Right lobe of liver (tissue), 4 donors: ENCODE measurements around the gene WDPCP.

Experiments used
- POLR2A ChIP-seq: fragments of 450-650 bp; IDR thresholded peaks from one replicate; pipeline ENCODE4 v1.6.1; 2017; ENCODE audit warnings: antibody characterized with exemption, mild to moderate bottlenecking
- TF ChIP-seq, protein P1 (sequence below), 4 donors: fragments of 200-600 bp in 3 of 4; fragments of 450-650 bp in 1 of 4; IDR thresholded peaks; one replicate each; pipeline versions ENCODE4 v1.5.1 to v1.8.0; 2016 to 2022; ENCODE audit warnings: antibody characterized with exemption in 4 of 4, mild to moderate bottlenecking in 2 of 4
- donor health status: DM: no; HTN: no; CAD: no.
- donor health status: DM: no; HTN: no; CAD: no.
- donor health status: DM: no; HTN: yes; CAD: no.

GRCh38 chr2:63268946-63269345 is 319.3 kb downstream of the WDPCP start:
- TF ChIP-seq, protein P1, sequence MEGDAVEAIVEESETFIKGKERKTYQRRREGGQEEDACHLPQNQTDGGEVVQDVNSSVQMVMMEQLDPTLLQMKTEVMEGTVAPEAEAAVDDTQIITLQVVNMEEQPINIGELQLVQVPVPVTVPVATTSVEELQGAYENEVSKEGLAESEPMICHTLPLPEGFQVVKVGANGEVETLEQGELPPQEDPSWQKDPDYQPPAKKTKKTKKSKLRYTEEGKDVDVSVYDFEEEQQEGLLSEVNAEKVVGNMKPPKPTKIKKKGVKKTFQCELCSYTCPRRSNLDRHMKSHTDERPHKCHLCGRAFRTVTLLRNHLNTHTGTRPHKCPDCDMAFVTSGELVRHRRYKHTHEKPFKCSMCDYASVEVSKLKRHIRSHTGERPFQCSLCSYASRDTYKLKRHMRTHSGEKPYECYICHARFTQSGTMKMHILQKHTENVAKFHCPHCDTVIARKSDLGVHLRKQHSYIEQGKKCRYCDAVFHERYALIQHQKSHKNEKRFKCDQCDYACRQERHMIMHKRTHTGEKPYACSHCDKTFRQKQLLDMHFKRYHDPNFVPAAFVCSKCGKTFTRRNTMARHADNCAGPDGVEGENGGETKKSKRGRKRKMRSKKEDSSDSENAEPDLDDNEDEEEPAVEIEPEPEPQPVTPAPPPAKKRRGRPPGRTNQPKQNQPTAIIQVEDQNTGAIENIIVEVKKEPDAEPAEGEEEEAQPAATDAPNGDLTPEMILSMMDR (IDR thresholded peaks at IDR 0.05): no peak
- no peak for TF ChIP-seq POLR2A
